ENCODE data around the gene FRMD4B.

GRCh38 chr3:69209413-69209812 is 176.5 kb downstream of the FRMD4B start:
- TF ChIP-seq CTCF (IDR thresholded peaks at IDR 0.05; ENCODE audit: insufficient read depth, low read length) (no peak), POLR2AphosphoS5 (IDR thresholded peaks at IDR 0.05; ENCODE audit: low read depth) (no peak), REST (IDR thresholded peaks at IDR 0.05; ENCODE audit: insufficient replicate concordance, low read depth) (no peak), SPI1 (IDR thresholded peaks at IDR 0.05; ENCODE audit: borderline replicate concordance, low read depth) (no peak), GABPA (IDR thresholded peaks at IDR 0.05; ENCODE audit: low read depth) (no peak)
